Vagina (tissue), 2 donors: ENCODE data around the gene DDC. TPM values are rescaled to one million over a fixed set of nuclear protein-coding genes. Genes with fewer than 3 reads are reported as not detected.

Experiments
- DNase-seq, 2 donors: peaks; one replicate each; pipeline ENCODE4 v3.0.0-alpha.2; 2017; ENCODE audit errors: extremely low spot score in 2 of 2
- H3K27ac ChIP-seq: fragments of 200-600 bp; sonication (generic); one replicate; pipeline ENCODE4 v1.5.1; 2019
- H3K27me3 ChIP-seq: fragments of 200-600 bp; sonication (generic); one replicate; pipeline ENCODE4 v1.5.1; 2019
- H3K36me3 ChIP-seq, 2 donors: fragments of 200-600 bp; sonication (generic); one replicate each; pipeline ENCODE4 v1.5.1; 2017 to 2019
- H3K4me1 ChIP-seq: fragments of 200-600 bp; sonication (generic); one replicate; pipeline ENCODE4 v1.5.1; 2019
- H3K4me3 ChIP-seq, 2 donors: fragments of 200-600 bp; sonication (generic); 1 replicate in 1 of 2; 2 replicates in 1 of 2; pipeline ENCODE4 v1.5.1; 2016 to 2019
- H3K9me3 ChIP-seq: fragments of 200-600 bp; sonication (generic); one replicate; pipeline ENCODE4 v1.5.1; 2019
- POLR2A ChIP-seq, 2 donors: fragments of 450-650 bp; IDR thresholded peaks; one replicate each; pipeline ENCODE4 v1.6.1; 2017; ENCODE audit warnings: antibody characterized with exemption in 2 of 2, mild to moderate bottlenecking in 2 of 2, moderate library complexity in 2 of 2
- POLR2AphosphoS5 ChIP-seq, 2 donors: sonication (generic); formaldehyde crosslinking; IDR thresholded peaks; one replicate each; pipeline ENCODE4 v1.9.0; 2017; ENCODE audit warnings: antibody characterized with exemption in 2 of 2, mild to moderate bottlenecking in 2 of 2, low read depth in 1 of 2; ENCODE audit not compliant: insufficient read depth in 1 of 2
- intact Hi-C: fragments of 100-400 bp; cut with DNase I; formaldehyde crosslinking; loops from one replicate; pipeline ENCODE4 v1.15.1; 2023
- total RNA-seq: library from RNA; depleted of rRNA; stranded (reverse); fragments of >200 nt; gene quantifications from one replicate; pipeline ENCODE4 v1.2.3, GENCODE V29; 2016
- TF ChIP-seq, protein P1 (sequence below), 3 experiments: fragments of 450-650 bp in 2 of 3; fragments of 200-600 bp in 1 of 3; sonication (generic) in 1 of 3; IDR thresholded peaks; one replicate each; pipeline ENCODE4 v1.5.1; 2017 to 2019; ENCODE audit warnings: antibody characterized with exemption in 3 of 3, mild to moderate bottlenecking in 2 of 3, moderate library complexity in 2 of 3

The DDC gene
- total RNA-seq, 1 donor from 2014 or later, result 1.7 TPM

DNA sequence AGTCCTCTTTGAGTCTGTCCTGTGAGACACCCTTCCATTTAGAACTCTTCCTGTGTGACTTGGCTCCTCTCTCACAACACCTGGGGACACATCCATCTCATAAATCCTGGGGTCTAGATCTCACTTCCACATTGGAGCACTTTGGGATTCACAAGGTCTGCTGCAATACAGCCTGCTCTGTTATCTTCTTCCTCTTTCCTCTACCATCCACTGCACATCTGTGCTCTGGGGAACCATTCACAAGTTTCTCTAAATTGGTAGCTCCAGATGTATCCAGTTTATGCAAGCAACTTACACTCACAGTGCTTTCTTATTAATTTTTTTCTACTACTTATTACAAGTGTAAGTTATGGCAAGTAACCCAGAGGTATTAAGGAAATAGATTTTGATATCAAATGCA lies 109.5 kb downstream of the DDC start:
- Histone ChIP-seq H3K9me3 (no peaks in the 10 kb centered on the region), H3K27ac (no peak overlapping the region), H3K27me3 (no peaks in the 10 kb centered on the region), H3K36me3 (no peaks in the 10 kb centered on the region), H3K4me3 (no peak overlapping the region), H3K4me1 (peaks cover 3% of the 10 kb centered on the region)
- no peak for DNase-seq
- intact Hi-C loops, result no loop called here
- TF ChIP-seq POLR2AphosphoS5 (IDR thresholded peaks at IDR 0.05; ENCODE audit: insufficient read depth in 1 of 2, low read depth in 1 of 2), result no peak
- TF ChIP-seq POLR2A (IDR thresholded peaks at IDR 0.05), result no peak
- TF ChIP-seq, protein P1, sequence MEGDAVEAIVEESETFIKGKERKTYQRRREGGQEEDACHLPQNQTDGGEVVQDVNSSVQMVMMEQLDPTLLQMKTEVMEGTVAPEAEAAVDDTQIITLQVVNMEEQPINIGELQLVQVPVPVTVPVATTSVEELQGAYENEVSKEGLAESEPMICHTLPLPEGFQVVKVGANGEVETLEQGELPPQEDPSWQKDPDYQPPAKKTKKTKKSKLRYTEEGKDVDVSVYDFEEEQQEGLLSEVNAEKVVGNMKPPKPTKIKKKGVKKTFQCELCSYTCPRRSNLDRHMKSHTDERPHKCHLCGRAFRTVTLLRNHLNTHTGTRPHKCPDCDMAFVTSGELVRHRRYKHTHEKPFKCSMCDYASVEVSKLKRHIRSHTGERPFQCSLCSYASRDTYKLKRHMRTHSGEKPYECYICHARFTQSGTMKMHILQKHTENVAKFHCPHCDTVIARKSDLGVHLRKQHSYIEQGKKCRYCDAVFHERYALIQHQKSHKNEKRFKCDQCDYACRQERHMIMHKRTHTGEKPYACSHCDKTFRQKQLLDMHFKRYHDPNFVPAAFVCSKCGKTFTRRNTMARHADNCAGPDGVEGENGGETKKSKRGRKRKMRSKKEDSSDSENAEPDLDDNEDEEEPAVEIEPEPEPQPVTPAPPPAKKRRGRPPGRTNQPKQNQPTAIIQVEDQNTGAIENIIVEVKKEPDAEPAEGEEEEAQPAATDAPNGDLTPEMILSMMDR (IDR thresholded peaks at IDR 0.05), result no peak

DNA sequence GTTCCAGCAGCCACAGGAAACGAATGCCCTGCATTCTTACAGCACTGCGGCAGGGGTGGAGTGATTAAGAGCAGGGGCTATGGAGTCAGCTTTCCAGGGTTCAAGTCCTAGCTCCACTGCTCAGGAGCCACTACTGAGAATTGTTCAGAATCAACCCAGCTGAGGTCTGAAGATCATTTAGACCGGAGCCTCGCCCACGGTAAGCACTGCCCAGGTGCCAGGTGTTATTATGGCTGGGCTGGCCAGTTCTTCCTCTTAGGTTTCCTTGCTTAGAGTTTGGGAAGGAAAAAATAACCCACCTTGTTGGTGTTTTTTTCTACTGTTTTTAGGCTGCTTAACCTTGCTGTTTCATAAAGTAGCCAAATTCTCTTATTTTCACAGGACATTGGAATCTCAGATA lies 110.2 kb downstream of the DDC start:
- peaks cover 4% of the 10 kb centered on the region for H3K4me1 ChIP-seq
- H3K9me3 ChIP-seq, result no peaks in the 10 kb centered on the region
- no peak for TF ChIP-seq POLR2AphosphoS5 (IDR thresholded peaks at IDR 0.05; ENCODE audit: insufficient read depth in 1 of 2, low read depth in 1 of 2)
- TF ChIP-seq, protein P1 (IDR thresholded peaks at IDR 0.05), result no peak
- TF ChIP-seq POLR2A (IDR thresholded peaks at IDR 0.05), result no peak
- intact Hi-C loops, result no loop called here
- no peaks in the 10 kb centered on the region for H3K36me3 ChIP-seq
- H3K27ac ChIP-seq, result no peak overlapping the region
- H3K4me3 ChIP-seq, result no peak overlapping the region
- H3K27me3 ChIP-seq, result no peaks in the 10 kb centered on the region
- no peak for DNase-seq

DNA sequence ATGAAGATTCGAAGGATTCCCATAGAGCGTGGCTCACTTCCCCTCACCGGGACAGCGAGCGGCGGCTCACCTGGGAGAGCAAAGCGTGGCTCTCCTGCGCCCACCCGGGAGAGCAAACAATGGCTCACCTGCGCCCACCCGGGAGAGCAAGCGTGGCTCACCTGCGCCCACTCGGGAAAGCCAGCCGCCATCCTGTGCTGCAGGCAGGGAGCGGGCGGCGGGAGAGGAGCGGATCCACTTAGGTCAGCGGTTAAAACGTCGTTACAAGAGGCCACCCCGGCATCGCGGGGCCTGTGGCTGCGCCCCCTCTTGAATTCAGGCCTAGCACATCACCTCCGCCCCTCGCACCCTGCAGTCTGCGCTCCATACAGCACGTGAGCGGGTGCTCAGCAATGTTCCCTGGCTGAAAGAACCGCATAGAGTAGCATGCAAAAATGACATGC lies 114.6 kb downstream of the DDC start:
- intact Hi-C loops, result no loop called here
- H3K4me3 ChIP-seq, result peak overlapping the region; percentile 67 to 76
- DNase-seq, result no peak
- H3K27ac ChIP-seq, result peak overlapping the region; percentile 77
- peaks cover 4% of the 10 kb centered on the region for H3K4me1 ChIP-seq
- TF ChIP-seq POLR2A (IDR thresholded peaks at IDR 0.05), result no peak
- TF ChIP-seq POLR2AphosphoS5 (IDR thresholded peaks at IDR 0.05; ENCODE audit: insufficient read depth in 1 of 2, low read depth in 1 of 2), result peak in 1 of 2 donors; percentile 8
- TF ChIP-seq, protein P1 (IDR thresholded peaks at IDR 0.05), result no peak
- H3K27me3 ChIP-seq, result no peaks in the 10 kb centered on the region
- H3K36me3 ChIP-seq, result peaks cover 0 to 11% of the 10 kb centered on the region in 2 donors
- no peaks in the 10 kb centered on the region for H3K9me3 ChIP-seq

DNA sequence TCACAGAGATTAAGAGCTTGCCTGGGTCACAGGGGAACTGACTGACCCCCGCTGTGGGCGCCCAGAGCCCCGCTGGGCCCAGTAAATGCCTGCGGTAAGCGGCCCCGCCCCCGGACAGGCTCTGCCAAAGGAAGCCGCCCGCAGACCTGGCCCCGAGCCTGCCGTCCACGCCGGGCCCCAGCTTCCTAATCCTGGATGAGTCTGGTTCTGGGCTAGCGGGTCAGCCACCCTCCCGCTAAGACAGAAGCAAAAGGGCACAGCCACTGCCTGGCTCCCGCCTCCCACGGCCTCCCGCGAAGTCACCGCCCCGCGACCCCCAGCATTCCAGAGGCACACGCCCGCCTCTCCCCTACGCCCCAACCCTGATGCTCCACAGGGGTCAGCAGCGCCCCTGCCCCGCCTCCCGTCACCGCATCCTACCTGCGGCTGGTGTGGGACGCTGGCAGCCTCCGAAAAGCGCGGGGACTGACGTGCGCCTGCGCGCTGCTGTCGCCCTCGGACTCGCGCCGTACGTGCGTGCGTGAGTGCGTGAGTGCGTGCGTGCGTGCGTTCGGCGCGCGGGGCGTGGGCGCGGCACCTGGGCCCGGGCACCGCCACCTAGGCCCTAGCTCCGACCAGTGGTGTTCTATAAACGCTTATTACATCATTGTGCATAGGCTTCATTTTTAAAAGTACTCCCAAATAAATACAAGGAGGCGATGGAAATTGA lies 115.2 kb downstream of the DDC start, which contains the start of gene FIGNL1:
FIGNL1 (minus strand) TSS at position 470 of the 709 bp plus-strand sequence. CDS start 3,063 bp downstream, outside the sequence.
- intact Hi-C loops, result no loop called here
- peaks cover 4% of the 10 kb centered on the region for H3K4me1 ChIP-seq
- H3K36me3 ChIP-seq, result peaks cover 0 to 13% of the 10 kb centered on the region in 2 donors
- DNase-seq, result no peak
- peak within 1 kb of the TSS; percentile 77 for H3K27ac ChIP-seq
- H3K4me3 ChIP-seq, result peak within 1 kb of the TSS; percentile 67 to 76
- peak in 1 of 2 donors; percentile 45 for TF ChIP-seq POLR2AphosphoS5 (IDR thresholded peaks at IDR 0.05; ENCODE audit: insufficient read depth in 1 of 2, low read depth in 1 of 2)
- no peak for TF ChIP-seq POLR2A (IDR thresholded peaks at IDR 0.05)
- H3K27me3 ChIP-seq, result no peaks in the 10 kb centered on the region
- no peaks in the 10 kb centered on the region for H3K9me3 ChIP-seq

DNA sequence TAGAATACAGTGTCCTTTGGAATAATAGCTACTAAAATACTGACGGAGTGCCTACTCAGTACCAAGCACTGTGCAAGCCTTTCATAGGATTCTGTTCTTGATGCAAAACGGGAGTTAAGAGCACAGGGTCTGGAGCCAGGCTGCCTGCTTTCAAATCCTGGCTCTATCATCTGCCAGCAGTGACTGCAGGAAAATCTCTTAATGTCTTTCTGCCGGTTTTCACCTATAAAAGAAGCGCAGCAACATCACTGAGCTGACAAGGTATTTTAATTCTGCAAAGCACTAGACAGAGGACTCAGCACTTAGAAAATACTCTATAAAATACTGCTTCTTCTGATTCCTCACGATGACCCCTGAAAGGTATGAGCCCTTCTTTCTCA lies 115.7 kb downstream of the DDC start:
- intact Hi-C loops, result no loop called here
- TF ChIP-seq POLR2A (IDR thresholded peaks at IDR 0.05) (no peak), POLR2AphosphoS5 (IDR thresholded peaks at IDR 0.05; ENCODE audit: insufficient read depth in 1 of 2, low read depth in 1 of 2) (no peak)
- TF ChIP-seq, protein P1 (IDR thresholded peaks at IDR 0.05), result no peak
- Histone ChIP-seq H3K27ac (peak overlapping the region; percentile 77), H3K9me3 (no peaks in the 10 kb centered on the region), H3K4me3 (peak overlapping the region; percentile 67 to 76), H3K36me3 (peaks cover 0 to 13% of the 10 kb centered on the region in 2 donors), H3K4me1 (peaks cover 4% of the 10 kb centered on the region), H3K27me3 (no peaks in the 10 kb centered on the region)
- no peak for DNase-seq
